VCaP (cell line): ENCODE results near the gene KCNMB1.

ENCODE experiments used
- H3K27ac ChIP-seq: fragments of 450-650 bp; 2 replicates; pipeline ENCODE4 v1.5.1; 2017
- CTCF ChIP-seq: fragments of 450-650 bp; conservative IDR thresholded peaks from 2 replicates; pipeline ENCODE4 v1.5.1; 2017; ENCODE audit warnings: mild to moderate bottlenecking, moderate library complexity

The KCNMB1 gene

DNA sequence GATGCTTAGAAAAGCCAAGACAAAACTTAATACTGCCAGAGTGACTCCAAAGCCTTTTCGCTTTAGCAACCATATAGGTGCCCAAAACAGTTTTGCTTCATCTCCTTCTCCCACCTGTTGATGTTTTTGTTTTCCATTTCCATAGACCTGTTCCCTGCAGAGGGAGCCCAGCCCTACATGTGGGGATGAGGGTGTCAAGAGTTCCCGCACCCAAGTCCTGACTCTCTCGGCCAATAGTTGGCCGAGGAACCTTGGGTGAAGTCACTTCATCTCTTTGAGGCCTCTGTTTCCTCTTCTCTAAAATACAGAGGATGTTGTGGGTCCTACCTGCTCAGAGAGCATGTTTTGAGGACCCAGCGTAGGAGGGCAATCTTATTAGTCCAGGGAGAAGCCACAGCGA, 53.1 kb downstream of the KCNMB1 start:
- no peak for TF ChIP-seq CTCF
- no peak overlapping the region for H3K27ac ChIP-seq

DNA sequence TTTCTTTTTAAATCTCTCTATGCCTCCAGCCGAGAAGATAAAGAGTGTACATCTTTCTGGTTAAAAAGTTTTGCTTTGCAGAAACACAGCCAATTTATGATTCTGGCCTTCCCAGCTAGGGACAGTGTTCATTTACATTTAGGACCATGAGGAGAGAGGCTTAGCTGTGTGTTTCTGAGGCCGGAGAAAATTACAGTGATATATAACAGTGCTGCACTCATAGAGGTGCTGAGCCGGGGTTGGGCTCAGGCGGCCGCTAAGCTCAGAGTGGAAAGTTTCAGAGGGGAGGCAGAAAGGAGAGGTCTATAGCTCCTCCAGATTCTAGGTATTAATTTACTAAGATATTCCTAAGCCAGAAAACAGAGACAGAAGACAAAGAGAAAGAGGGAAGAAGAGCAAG, 54.5 kb downstream of the KCNMB1 start:
- no peak for TF ChIP-seq CTCF
- no peak overlapping the region for H3K27ac ChIP-seq

DNA sequence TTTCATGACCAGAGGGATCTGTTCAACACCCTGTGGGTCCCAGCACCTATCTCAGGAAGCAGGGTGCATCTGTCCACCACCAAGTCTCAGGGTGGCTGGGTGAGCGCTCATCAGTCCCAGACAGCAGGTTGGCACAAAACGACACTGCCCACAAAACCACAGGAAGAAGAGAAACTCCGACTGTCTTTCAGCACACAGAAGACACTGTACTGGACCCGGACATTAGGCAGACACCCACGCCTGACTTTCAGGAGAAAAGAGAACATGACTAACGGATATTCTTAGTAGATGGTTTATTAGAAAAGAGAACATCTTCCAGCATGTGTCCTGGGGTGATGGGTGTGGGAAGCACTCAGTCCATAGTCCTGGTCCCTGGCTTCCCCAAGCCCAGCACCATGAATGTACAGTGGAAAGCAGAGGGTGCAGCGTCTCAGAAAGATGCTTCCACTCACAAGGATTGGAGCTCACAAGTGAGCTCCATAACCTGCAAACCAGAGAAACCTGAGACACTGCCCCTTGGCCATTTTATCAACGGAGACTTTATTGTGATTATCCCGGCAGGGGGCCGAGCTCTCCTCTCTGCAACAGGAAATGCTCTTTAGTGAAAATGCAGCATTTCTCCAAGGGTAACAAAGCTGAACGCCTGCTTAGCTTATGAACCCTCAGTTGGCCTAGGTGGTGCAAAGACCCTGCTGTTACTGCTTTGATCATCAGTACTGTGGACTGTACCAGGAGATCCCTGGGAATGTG, 55.8 kb downstream of the KCNMB1 start:
- no peak for TF ChIP-seq CTCF
- no peak overlapping the region for H3K27ac ChIP-seq

DNA sequence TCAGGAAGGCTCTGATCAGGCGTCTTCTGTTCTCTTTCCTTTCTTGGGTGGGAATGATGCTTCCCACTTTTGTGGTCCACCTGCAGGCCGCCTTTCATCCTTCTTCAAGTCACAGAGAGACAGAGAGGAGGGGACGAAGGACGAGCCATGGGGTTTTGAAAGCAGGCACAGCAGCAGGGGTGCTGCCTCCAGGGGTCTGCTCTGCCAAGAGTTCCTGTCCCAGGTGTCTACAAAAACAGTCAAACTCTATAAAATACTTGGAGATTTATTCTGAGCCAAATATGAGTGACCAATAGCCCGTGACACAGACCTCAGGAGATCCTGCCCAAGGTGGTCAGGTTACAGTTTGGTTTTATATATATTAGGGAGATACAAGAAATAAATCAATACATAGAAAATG, 57.1 kb downstream of the KCNMB1 start:
- no peak for TF ChIP-seq CTCF
- no peak overlapping the region for H3K27ac ChIP-seq

- H3K27ac ChIP-seq = no peak overlapping the region
- no peak for TF ChIP-seq CTCF
Measured at GRCh38 chr5:170330568-170331054, 58.6 kb downstream of the KCNMB1 start.

- TF ChIP-seq CTCF = no peak
- H3K27ac ChIP-seq = no peak overlapping the region
Measured at GRCh38 chr5:170329524-170329923, 59.6 kb downstream of the KCNMB1 start.

GRCh38 chr5:170327829-170328228, 61.3 kb downstream of the KCNMB1 start:
- H3K27ac ChIP-seq = no peak overlapping the region
- TF ChIP-seq CTCF = no peak
